Astrocyte (in vitro differentiated cells and primary cell): Measurements from ENCODE around the gene MAML2. TPM values are rescaled to one million over a fixed set of nuclear protein-coding genes. Genes with fewer than 3 reads are reported as not detected.

Experiments used
- DNase-seq: peaks from one replicate; pipeline ENCODE4 v3.0.0-alpha.2; 2010; ENCODE audit warnings: low read depth
- FAIRE-seq: peaks from 2 replicates; lab custom pipeline; 2011; peaks lifted over from hg19 to GRCh38; lab: Jason Lieb, UNC
- H2AFZ ChIP-seq: 2 replicates; pipeline ENCODE4 v1.6.0; 2012; ENCODE audit warnings: low read depth, low read length, inconsistent platforms
- H3K27ac ChIP-seq: 2 replicates; pipeline ENCODE4 v1.5.1; 2011; ENCODE audit warnings: low read depth, low read length, inconsistent platforms
- H3K27me3 ChIP-seq: 2 replicates; pipeline ENCODE4 v1.6.0; 2011; ENCODE audit warnings: low read length, inconsistent platforms; ENCODE audit not compliant: insufficient read depth
- H3K36me3 ChIP-seq: 2 replicates; pipeline ENCODE4 v1.5.1; 2011; ENCODE audit warnings: low read length, inconsistent platforms; ENCODE audit not compliant: insufficient read depth
- H3K4me1 ChIP-seq: 2 replicates; pipeline ENCODE4 v1.5.1; 2011; ENCODE audit warnings: low read length, inconsistent platforms; ENCODE audit not compliant: insufficient read depth
- H3K4me2 ChIP-seq: 2 replicates; pipeline ENCODE4 v1.6.0; 2012; ENCODE audit warnings: low read length, inconsistent platforms
- H3K4me3 ChIP-seq: 2 replicates; pipeline ENCODE4 v1.5.1; 2011; ENCODE audit warnings: low read depth, mild to moderate bottlenecking, low read length, inconsistent platforms; ENCODE audit not compliant: insufficient read depth
- H3K79me2 ChIP-seq: 2 replicates; pipeline ENCODE4 v1.6.0; 2012; ENCODE audit warnings: mild to moderate bottlenecking, low read length, inconsistent platforms; ENCODE audit not compliant: insufficient read depth
- H3K9ac ChIP-seq: 2 replicates; pipeline ENCODE4 v1.6.0; 2012; ENCODE audit warnings: mild to moderate bottlenecking, low read length, inconsistent platforms
- H3K9me3 ChIP-seq: 2 replicates; pipeline ENCODE4 v1.5.1; 2012; ENCODE audit warnings: low read depth, mild to moderate bottlenecking, low read length, inconsistent platforms; ENCODE audit not compliant: insufficient read depth
- H4K20me1 ChIP-seq: 2 replicates; pipeline ENCODE4 v1.6.0; 2012; ENCODE audit warnings: low read length, inconsistent platforms; ENCODE audit not compliant: insufficient read depth
- H3K27ac Mint-ChIP-seq: one replicate; pipeline ENCODE4 v1.8.0; 2021; ENCODE audit warnings: mild to moderate bottlenecking, mixed read lengths; ENCODE audit not compliant: unreplicated experiment
- H3K27me3 Mint-ChIP-seq: one replicate; pipeline ENCODE4 v1.8.0; 2021; ENCODE audit warnings: low read depth, mixed read lengths; ENCODE audit not compliant: unreplicated experiment
- H3K36me3 Mint-ChIP-seq: one replicate; pipeline ENCODE4 v1.8.0; 2021; ENCODE audit warnings: low read depth, mixed read lengths; ENCODE audit not compliant: unreplicated experiment
- H3K4me1 Mint-ChIP-seq: one replicate; pipeline ENCODE4 v1.8.0; 2021; ENCODE audit warnings: low read depth, mixed read lengths; ENCODE audit not compliant: unreplicated experiment
- H3K4me3 Mint-ChIP-seq: one replicate; pipeline ENCODE4 v1.8.0; 2021; ENCODE audit warnings: mild to moderate bottlenecking, moderate library complexity, mixed read lengths; ENCODE audit not compliant: unreplicated experiment
- H3K9me3 Mint-ChIP-seq: one replicate; pipeline ENCODE4 v1.8.0; 2021; ENCODE audit warnings: mild to moderate bottlenecking, mixed read lengths; ENCODE audit not compliant: unreplicated experiment
- EZH2 ChIP-seq: IDR thresholded peaks from 2 replicates; pipeline ENCODE4 v1.6.1; 2012; ENCODE audit warnings: mild to moderate bottlenecking, low read length, inconsistent platforms; ENCODE audit not compliant: insufficient read depth
- total RNA-seq: library from RNA; stranded (reverse); gene quantifications from 2 replicates; pipeline ENCODE4 v1.2.1, GENCODE V29; 2021
- TF ChIP-seq, protein P1 (sequence below): IDR thresholded peaks from 2 replicates; pipeline ENCODE4 v1.5.1; 2011; ENCODE audit warnings: low read depth, mild to moderate bottlenecking, inconsistent platforms, low read length, moderate library complexity; ENCODE audit not compliant: insufficient read depth

The MAML2 gene
- total RNA-seq, 1 donor from 2014 or later, result 27.4 TPM

GRCh38 chr11:96172604-96173003 lies 170.4 kb downstream of the MAML2 start:
- peaks cover 13% of the 10 kb centered on the region for H3K4me1 ChIP-seq
- H3K36me3 ChIP-seq, result no peaks in the 10 kb centered on the region
- FAIRE-seq (no peak), DNase-seq (no peak)
- no peak overlapping the region for H3K4me3 Mint-ChIP-seq
- no peaks in the 10 kb centered on the region for H3K27me3 ChIP-seq
- no peaks in the 10 kb centered on the region for H3K9me3 ChIP-seq
- H3K4me2 ChIP-seq, result no peak overlapping the region
- no peak overlapping the region for H3K27ac Mint-ChIP-seq
- H3K27ac ChIP-seq, result no peak overlapping the region
- no peaks in the 10 kb centered on the region for H3K27me3 Mint-ChIP-seq
- no peaks in the 10 kb centered on the region for H4K20me1 ChIP-seq
- no peaks in the 10 kb centered on the region for H3K9me3 Mint-ChIP-seq
- no peak overlapping the region for H3K4me3 ChIP-seq
- peaks cover 26% of the 10 kb centered on the region for H3K4me1 Mint-ChIP-seq
- TF ChIP-seq, protein P1, sequence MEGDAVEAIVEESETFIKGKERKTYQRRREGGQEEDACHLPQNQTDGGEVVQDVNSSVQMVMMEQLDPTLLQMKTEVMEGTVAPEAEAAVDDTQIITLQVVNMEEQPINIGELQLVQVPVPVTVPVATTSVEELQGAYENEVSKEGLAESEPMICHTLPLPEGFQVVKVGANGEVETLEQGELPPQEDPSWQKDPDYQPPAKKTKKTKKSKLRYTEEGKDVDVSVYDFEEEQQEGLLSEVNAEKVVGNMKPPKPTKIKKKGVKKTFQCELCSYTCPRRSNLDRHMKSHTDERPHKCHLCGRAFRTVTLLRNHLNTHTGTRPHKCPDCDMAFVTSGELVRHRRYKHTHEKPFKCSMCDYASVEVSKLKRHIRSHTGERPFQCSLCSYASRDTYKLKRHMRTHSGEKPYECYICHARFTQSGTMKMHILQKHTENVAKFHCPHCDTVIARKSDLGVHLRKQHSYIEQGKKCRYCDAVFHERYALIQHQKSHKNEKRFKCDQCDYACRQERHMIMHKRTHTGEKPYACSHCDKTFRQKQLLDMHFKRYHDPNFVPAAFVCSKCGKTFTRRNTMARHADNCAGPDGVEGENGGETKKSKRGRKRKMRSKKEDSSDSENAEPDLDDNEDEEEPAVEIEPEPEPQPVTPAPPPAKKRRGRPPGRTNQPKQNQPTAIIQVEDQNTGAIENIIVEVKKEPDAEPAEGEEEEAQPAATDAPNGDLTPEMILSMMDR, result no peak
- no peak for TF ChIP-seq EZH2
- no peak overlapping the region for H3K9ac ChIP-seq
- H3K36me3 Mint-ChIP-seq, result peaks cover 22% of the 10 kb centered on the region
- no peak overlapping the region for H2AFZ ChIP-seq
- peaks cover 32% of the 10 kb centered on the region for H3K79me2 ChIP-seq

DNA sequence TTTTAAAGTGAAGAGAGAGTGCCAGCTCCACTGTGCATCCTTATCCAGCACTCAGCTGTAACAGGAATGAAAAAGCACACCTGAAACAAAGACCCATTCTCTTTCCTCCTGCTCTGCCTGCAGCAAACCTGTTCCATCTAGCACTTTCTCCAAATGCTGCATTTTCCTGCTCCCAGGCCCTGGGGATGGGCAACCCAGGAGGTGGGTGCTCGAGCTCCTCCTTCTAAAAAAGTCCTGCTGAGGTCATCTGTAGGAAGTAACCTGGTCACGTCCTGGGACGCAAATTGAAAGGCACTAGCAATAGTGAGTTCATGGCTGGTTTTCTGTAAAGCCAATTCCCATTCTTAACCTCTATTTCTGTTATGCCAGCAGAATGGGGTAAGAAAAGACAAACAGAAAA lies 173.7 kb downstream of the MAML2 start:
- peaks cover 52% of the 10 kb centered on the region for H3K4me1 Mint-ChIP-seq
- H3K27me3 Mint-ChIP-seq, result no peaks in the 10 kb centered on the region
- Histone ChIP-seq H3K36me3 (no peaks in the 10 kb centered on the region), H3K9ac (peak overlapping the region; percentile 48), H3K4me1 (peaks cover 18% of the 10 kb centered on the region), H3K9me3 (no peaks in the 10 kb centered on the region), H2AFZ (no peak overlapping the region), H3K27me3 (no peaks in the 10 kb centered on the region), H3K4me2 (peak overlapping the region; percentile 47), H3K4me3 (no peak overlapping the region), H3K27ac (peak overlapping the region; percentile 35), H4K20me1 (no peaks in the 10 kb centered on the region), H3K79me2 (peaks cover 56% of the 10 kb centered on the region)
- DNase-seq (no peak), FAIRE-seq (no peak)
- H3K4me3 Mint-ChIP-seq, result peak overlapping the region; percentile 41
- no peaks in the 10 kb centered on the region for H3K9me3 Mint-ChIP-seq
- no peak for TF ChIP-seq EZH2
- TF ChIP-seq, protein P1, result no peak
- H3K27ac Mint-ChIP-seq, result peak overlapping the region; percentile 92
- peaks cover 17% of the 10 kb centered on the region for H3K36me3 Mint-ChIP-seq

DNA sequence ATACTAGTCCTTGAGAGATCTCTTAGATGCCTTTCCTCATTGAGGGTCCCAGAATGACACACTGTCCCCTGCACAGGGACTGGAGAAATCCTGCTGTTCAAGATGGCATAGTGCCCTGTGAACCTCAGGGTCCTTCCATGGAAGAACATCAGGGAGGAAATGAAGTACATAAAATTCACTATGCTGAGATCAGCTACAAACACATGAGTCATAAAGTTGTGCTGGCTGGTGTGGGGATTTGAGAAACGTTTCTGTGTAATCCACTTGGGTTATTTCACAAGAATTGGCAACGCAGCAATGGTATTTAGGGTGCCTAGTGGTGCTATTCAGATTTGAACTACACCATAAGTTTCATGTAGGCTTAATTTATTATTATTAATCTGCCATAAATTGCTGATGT lies 174.4 kb downstream of the MAML2 start:
- Histone ChIP-seq H4K20me1 (no peaks in the 10 kb centered on the region), H3K4me2 (peak overlapping the region; percentile 47), H3K9ac (no peak overlapping the region), H3K36me3 (no peaks in the 10 kb centered on the region), H3K9me3 (no peaks in the 10 kb centered on the region), H3K4me3 (no peak overlapping the region), H3K27ac (peak overlapping the region; percentile 38), H2AFZ (no peak overlapping the region), H3K79me2 (peaks cover 59% of the 10 kb centered on the region), H3K27me3 (no peaks in the 10 kb centered on the region), H3K4me1 (peaks cover 18% of the 10 kb centered on the region)
- no peaks in the 10 kb centered on the region for H3K27me3 Mint-ChIP-seq
- peak; percentile 65 for FAIRE-seq
- H3K27ac Mint-ChIP-seq, result peak overlapping the region; percentile 92
- no peak overlapping the region for H3K4me3 Mint-ChIP-seq
- DNase-seq, result peak; percentile 86
- H3K9me3 Mint-ChIP-seq, result no peaks in the 10 kb centered on the region
- peaks cover 14% of the 10 kb centered on the region for H3K36me3 Mint-ChIP-seq
- peaks cover 52% of the 10 kb centered on the region for H3K4me1 Mint-ChIP-seq
- TF ChIP-seq EZH2, result no peak
- TF ChIP-seq, protein P1, result no peak
